DND-41 (cell line): Measurements from ENCODE around the gene NAP1L5.

Source experiments
- EZH2 ChIP-seq: IDR thresholded peaks from 3 replicates; pipeline ENCODE4 v1.6.1; 2012; ENCODE audit warnings: borderline replicate concordance, low read depth, mild to moderate bottlenecking, moderate library complexity, low read length, inconsistent platforms; ENCODE audit not compliant: severe bottlenecking
- TF ChIP-seq, protein P1 (sequence below): IDR thresholded peaks from 2 replicates; pipeline ENCODE4 v1.5.1; 2012; ENCODE audit warnings: borderline replicate concordance, low read length, moderate library complexity, mild to moderate bottlenecking; ENCODE audit not compliant: poor library complexity, severe bottlenecking; ENCODE audit errors: extremely low read depth

DNA sequence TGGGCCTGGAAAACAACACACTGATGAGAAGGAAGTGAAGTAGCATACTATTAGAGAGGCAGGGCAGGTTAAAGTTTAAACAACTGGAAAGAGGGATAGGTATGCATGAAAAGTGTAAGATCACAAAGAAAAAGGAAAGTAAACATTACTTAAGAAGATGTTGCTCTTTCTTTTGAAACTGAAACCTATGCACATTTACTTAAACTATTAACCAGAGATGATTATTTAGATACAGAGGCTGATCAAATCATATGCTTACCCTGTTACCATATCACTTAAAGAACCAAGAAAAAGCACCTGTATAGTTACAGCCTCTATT lies 37.8 kb downstream of the NAP1L5 start:
- TF ChIP-seq, protein P1, sequence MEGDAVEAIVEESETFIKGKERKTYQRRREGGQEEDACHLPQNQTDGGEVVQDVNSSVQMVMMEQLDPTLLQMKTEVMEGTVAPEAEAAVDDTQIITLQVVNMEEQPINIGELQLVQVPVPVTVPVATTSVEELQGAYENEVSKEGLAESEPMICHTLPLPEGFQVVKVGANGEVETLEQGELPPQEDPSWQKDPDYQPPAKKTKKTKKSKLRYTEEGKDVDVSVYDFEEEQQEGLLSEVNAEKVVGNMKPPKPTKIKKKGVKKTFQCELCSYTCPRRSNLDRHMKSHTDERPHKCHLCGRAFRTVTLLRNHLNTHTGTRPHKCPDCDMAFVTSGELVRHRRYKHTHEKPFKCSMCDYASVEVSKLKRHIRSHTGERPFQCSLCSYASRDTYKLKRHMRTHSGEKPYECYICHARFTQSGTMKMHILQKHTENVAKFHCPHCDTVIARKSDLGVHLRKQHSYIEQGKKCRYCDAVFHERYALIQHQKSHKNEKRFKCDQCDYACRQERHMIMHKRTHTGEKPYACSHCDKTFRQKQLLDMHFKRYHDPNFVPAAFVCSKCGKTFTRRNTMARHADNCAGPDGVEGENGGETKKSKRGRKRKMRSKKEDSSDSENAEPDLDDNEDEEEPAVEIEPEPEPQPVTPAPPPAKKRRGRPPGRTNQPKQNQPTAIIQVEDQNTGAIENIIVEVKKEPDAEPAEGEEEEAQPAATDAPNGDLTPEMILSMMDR = no peak
- no peak for TF ChIP-seq EZH2
